Body of pancreas (tissue), 4 donors: ENCODE data around the gene NUDT22. TPM values are rescaled to one million over a fixed set of nuclear protein-coding genes. Genes with fewer than 3 reads are reported as not detected.

Source experiments
- ATAC-seq: fragments of 150-250 bp; one replicate; pipeline ENCODE4 v1.9.1; 2016
- DNase-seq, 4 donors: peaks; one replicate each; pipeline ENCODE4 v3.0.0-alpha.2; 2019
- H3K27ac ChIP-seq, 4 donors: fragments of 200-600 bp; sonication (generic); 1 replicate in 3 of 4; 2 replicates in 1 of 4; pipeline versions ENCODE4 v1.5.1 to v1.6.1; 2016 to 2019; ENCODE audit warnings: mild to moderate bottlenecking in 1 of 4, mixed read lengths in 1 of 4, moderate library complexity in 1 of 4
- H3K27me3 ChIP-seq, 2 donors: fragments of 200-600 bp; sonication (generic); one replicate each; pipeline ENCODE4 v1.6.0; 2016; ENCODE audit warnings: mild to moderate bottlenecking in 1 of 2
- H3K36me3 ChIP-seq, 2 donors: fragments of 200-600 bp; sonication (generic); replicated peaks in 1 of 2; 2 replicates each; pipeline ENCODE4 v1.5.1; 2016; ENCODE audit warnings: low read depth in 2 of 2; ENCODE audit not compliant: insufficient read depth in 1 of 2
- H3K4me1 ChIP-seq: fragments of 200-600 bp; sonication (generic); one replicate; pipeline ENCODE4 v1.6.0; 2016
- H3K4me3 ChIP-seq, 2 donors: fragments of 200-600 bp; sonication (generic); 1 replicate in 1 of 2; 2 replicates in 1 of 2; pipeline ENCODE4 v1.5.1; 2016 to 2019
- H3K9me3 ChIP-seq, 3 donors: fragments of 200-600 bp; sonication (generic); 1 replicate in 2 of 3; 2 replicates in 1 of 3; pipeline ENCODE4 v1.5.1; 2016
- POLR2A ChIP-seq, 3 donors: fragments of 450-650 bp; IDR thresholded peaks; one replicate each; pipeline ENCODE4 v1.6.1; 2016; ENCODE audit warnings: antibody characterized with exemption in 3 of 3, mild to moderate bottlenecking in 2 of 3
- WGBS, 2 donors: methylation state at CpG; one replicate each; pipeline ENCODE4 v1.1.5; 2017; 5-methylcytosine and 5-hydroxymethylcytosine counted together
- intact Hi-C: fragments of 100-400 bp; cut with DNase I; formaldehyde crosslinking; loops from one replicate; pipeline ENCODE4 v1.15.1; 2023
- total RNA-seq, 2 donors: library from RNA; depleted of rRNA; stranded (reverse); fragments of >200 nt; gene quantifications; one replicate each; pipeline ENCODE4 v1.1.0, GENCODE V29; 2016
- TF ChIP-seq, protein P1 (sequence below), 7 experiments: fragments of 450-650 bp in 4 of 7; fragments of 200-600 bp in 3 of 7; sonication (generic) in 3 of 7; IDR thresholded peaks; one replicate each; pipeline ENCODE4 v1.5.1; 2016 to 2019; ENCODE audit warnings: antibody characterized with exemption in 7 of 7

Gene NUDT22
- total RNA-seq, 2 donors from 2014 or later: 45.9 to 73.5 TPM

DNA sequence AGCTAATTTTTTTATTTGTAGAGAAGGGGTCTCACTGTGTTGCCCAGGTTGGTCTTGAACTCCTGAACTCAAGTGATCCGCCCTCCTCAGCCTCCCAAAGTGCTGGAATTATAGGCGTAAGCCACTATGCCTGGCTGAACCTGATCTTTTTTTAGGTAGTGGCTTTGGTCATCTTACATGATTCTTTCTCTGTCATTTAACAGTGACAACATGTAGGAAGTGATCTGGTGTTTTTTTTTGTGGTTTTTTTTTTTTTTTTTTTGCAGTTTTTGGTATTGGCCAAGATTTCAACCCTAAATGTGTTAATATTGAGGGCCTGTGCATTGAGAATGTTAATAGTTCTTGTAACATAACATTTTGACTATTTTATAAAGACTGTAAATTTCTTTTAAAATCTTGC lies 27.6 kb upstream of the NUDT22 start:
- H3K36me3 ChIP-seq: peaks cover 11 to 56% of the 10 kb centered on the region in 2 donors
- WGBS, 2 donors: 97 to 100% methylated on average over 2 of the region's 2 CpGs
- intact Hi-C loops: no loop called here

DNA sequence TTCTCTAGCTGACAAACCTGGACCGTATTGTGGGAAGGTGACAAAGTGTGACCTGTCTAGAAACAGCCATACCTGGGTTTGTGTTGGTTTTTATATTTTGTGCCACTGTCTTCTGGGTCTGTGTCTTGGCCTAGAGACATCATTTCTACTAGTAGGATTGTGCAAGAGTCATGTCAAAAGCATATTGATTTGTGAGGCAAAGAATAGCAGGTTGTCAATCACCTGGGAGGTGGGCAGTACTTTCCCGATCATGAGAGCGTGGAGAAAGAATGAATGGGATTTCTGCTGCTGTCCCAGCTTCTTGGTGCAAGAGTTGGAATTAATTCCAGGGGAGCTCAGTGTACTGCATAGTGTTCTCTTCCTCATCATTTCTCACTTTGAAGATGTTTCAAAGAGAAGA lies 24.5 kb upstream of the NUDT22 start:
- WGBS, 2 donors: 66 to 76% methylated on average over 3 of the region's 3 CpGs
- no peak overlapping the region for H3K27ac ChIP-seq
- H3K4me3 ChIP-seq: no peak overlapping the region
- peaks cover 9% of the 10 kb centered on the region for H3K4me1 ChIP-seq
- intact Hi-C loops: no loop called here
- TF ChIP-seq, protein P1, sequence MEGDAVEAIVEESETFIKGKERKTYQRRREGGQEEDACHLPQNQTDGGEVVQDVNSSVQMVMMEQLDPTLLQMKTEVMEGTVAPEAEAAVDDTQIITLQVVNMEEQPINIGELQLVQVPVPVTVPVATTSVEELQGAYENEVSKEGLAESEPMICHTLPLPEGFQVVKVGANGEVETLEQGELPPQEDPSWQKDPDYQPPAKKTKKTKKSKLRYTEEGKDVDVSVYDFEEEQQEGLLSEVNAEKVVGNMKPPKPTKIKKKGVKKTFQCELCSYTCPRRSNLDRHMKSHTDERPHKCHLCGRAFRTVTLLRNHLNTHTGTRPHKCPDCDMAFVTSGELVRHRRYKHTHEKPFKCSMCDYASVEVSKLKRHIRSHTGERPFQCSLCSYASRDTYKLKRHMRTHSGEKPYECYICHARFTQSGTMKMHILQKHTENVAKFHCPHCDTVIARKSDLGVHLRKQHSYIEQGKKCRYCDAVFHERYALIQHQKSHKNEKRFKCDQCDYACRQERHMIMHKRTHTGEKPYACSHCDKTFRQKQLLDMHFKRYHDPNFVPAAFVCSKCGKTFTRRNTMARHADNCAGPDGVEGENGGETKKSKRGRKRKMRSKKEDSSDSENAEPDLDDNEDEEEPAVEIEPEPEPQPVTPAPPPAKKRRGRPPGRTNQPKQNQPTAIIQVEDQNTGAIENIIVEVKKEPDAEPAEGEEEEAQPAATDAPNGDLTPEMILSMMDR (IDR thresholded peaks at IDR 0.05): no peak
- no peak for TF ChIP-seq POLR2A (IDR thresholded peaks at IDR 0.05)
- H3K27me3 ChIP-seq: no peaks in the 10 kb centered on the region
- DNase-seq (no peak), ATAC-seq (no peak)
- peaks cover 12 to 39% of the 10 kb centered on the region in 2 donors for H3K36me3 ChIP-seq
- H3K9me3 ChIP-seq: no peaks in the 10 kb centered on the region

More for the DNA sequence above, 27.6 kb upstream of the NUDT22 start:
- no peaks in the 10 kb centered on the region for H3K9me3 ChIP-seq
- H3K4me1 ChIP-seq: no peaks in the 10 kb centered on the region
- no peak overlapping the region for H3K27ac ChIP-seq
- no peak for TF ChIP-seq POLR2A (IDR thresholded peaks at IDR 0.05)
- TF ChIP-seq, protein P1 (IDR thresholded peaks at IDR 0.05): no peak
- no peak overlapping the region for H3K4me3 ChIP-seq
- ATAC-seq (no peak), DNase-seq (no peak)
- no peaks in the 10 kb centered on the region for H3K27me3 ChIP-seq

DNA sequence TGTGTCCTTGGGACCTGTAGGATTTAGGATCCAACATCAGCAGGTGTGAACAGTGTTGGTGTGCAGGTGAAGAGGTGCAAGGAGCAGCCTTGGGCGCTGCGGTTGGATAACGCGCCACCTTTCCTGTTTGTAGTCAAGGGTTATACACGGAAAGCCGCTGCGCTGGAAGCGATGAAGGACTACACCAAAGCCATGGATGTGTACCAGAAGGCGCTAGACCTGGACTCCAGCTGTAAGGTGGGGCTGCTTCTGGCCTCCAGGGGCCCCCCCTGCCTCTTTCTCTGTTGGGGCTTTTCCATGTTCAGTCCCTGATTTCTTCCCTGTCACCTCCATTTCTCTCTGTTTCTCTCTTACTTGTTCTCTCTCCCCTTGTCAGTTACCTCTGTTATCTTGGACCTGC lies 23.1 kb upstream of the NUDT22 start:
- ATAC-seq (no peak), DNase-seq (no peak)
- Histone ChIP-seq H3K4me3 (no peak overlapping the region), H3K27me3 (no peaks in the 10 kb centered on the region), H3K36me3 (peaks cover 12 to 29% of the 10 kb centered on the region in 2 donors), H3K9me3 (no peaks in the 10 kb centered on the region), H3K27ac (no peak overlapping the region), H3K4me1 (peaks cover 9% of the 10 kb centered on the region)
- WGBS, 2 donors: 90 to 94% methylated on average over 6 to 9 of the region's 9 CpGs
- intact Hi-C loops: no loop called here
- TF ChIP-seq POLR2A (IDR thresholded peaks at IDR 0.05): no peak
- TF ChIP-seq, protein P1 (IDR thresholded peaks at IDR 0.05): no peak

DNA sequence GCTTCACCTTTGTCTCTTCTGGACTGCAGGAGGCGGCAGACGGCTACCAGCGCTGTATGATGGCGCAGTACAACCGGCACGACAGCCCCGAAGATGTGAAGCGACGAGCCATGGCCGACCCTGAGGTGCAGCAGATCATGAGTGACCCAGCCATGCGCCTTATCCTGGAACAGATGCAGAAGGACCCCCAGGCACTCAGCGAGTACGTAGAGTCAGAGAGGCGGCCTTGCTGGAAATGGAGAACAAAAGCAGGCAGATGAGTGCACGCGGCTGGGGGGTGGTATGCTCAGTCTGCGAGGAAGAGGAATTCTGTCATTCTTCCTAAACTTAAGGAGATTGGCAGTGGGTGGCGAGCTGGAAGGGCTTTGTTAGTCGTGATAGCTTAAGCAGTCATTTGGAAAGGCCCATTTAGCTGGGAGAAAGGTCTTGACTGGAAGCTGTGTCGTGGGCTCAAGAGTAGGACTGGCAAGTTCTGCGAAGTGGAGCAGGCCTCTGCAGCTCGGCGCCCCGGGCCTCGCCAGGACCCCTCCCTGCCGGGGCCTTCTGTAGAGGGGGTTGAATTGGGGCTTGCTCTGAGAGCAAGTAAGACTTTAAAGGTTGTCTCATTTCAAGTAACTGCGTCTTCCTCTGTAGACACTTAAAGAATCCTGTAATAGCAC lies 22.5 kb upstream of the NUDT22 start:
- intact Hi-C loops: no loop called here
- peaks cover 12 to 27% of the 10 kb centered on the region in 2 donors for H3K36me3 ChIP-seq
- DNase-seq: no peak

More for the DNA sequence above, 22.5 kb upstream of the NUDT22 start:
- WGBS, 2 donors: 93% methylated on average over 27 of the region's 27 CpGs
- Histone ChIP-seq H3K27me3 (no peaks in the 10 kb centered on the region), H3K4me3 (no peak overlapping the region), H3K27ac (no peak overlapping the region), H3K9me3 (no peaks in the 10 kb centered on the region), H3K4me1 (peaks cover 9% of the 10 kb centered on the region)
- ATAC-seq: no peak
- no peak for TF ChIP-seq POLR2A (IDR thresholded peaks at IDR 0.05)
- TF ChIP-seq, protein P1 (IDR thresholded peaks at IDR 0.05): no peak
